Stimulated activated CD8-positive, alpha-beta memory T cell treated with anti-CD3 and anti-CD28 coated beads, Interleukin-12 subunit alpha, Interleukin-12 subunit beta, amount 100 ng/mL, for 1 hour (primary cell): Measurements from ENCODE around the gene SYNGR1.
"Not testable (repeated sequence)": the region's sequence is repeated elsewhere in the genome, so short reads cannot be mapped to it uniquely, and the experiment has no call there.

ENCODE experiments used
- DNase-seq: peaks from one replicate; pipeline ENCODE4 v3.0.0-alpha.2; 2020; ENCODE audit warnings: low read depth

SYNGR1 gene

DNA sequence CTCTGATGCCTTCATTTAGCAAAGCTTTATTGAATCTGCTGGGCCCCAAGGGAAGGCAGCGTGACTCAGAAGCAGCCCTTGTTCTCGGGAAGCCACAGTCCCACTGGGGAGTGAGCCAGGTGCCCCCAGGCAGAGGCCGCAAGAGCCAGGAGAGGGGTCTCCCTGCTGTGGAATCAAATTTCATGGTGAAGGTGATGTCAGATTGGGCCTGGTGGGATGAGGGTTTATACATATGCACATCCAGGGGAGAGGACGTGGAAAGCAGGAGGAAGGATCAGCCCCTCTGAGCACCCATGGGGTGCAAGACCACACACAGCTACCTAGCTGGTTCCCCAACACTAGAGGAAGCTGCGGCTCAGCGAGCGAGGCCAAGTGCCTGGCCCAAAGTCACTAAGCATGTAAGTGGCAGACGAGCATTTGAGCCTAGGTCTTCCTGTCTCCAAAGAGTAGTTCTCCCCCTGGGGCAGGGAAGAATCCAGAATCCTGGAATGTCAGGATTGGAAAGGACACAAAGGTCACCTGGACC is 2.0 kb downstream of the SYNGR1 start:
- DNase-seq, result no peak

DNA sequence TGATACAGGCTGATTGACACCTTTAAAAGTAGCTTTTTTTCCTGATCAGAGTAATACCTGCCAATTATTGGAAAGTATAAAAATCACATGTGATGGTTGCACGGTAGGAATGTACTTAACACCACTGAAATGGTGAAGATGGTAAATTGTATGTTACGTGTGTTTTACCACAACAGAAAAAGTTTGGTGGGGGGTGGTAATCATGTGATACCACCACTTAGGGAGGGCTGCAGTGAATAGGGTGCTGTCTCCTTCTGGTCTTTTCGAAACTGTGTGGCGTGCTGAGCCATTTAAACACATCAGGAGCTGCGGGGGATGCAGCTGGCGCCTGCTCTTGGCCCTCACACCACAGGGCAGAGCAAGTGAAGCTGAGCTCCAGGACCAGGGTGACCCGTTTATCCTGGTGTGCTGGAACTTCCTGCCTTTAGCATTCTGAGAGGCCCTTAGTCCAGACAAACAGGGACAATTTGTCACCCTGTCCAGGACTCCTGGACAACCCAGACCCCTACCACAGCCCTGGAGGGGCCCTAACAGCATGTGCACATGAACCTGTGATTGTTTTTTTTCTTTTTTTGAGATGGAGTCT is 2.6 kb downstream of the SYNGR1 start:
- DNase-seq, result no peak

GRCh38 chr22:39353346-39353745 is 3.6 kb downstream of the SYNGR1 start:
- DNase-seq, result no peak

GRCh38 chr22:39355080-39355479 is 5.3 kb downstream of the SYNGR1 start:
- DNase-seq, result no peak

GRCh38 chr22:39355805-39356204 is 6.0 kb downstream of the SYNGR1 start:
- not testable (repeated sequence) for DNase-seq

- DNase-seq, result no peak
Measured at GRCh38 chr22:39356464-39356863, 6.7 kb downstream of the SYNGR1 start.

DNA sequence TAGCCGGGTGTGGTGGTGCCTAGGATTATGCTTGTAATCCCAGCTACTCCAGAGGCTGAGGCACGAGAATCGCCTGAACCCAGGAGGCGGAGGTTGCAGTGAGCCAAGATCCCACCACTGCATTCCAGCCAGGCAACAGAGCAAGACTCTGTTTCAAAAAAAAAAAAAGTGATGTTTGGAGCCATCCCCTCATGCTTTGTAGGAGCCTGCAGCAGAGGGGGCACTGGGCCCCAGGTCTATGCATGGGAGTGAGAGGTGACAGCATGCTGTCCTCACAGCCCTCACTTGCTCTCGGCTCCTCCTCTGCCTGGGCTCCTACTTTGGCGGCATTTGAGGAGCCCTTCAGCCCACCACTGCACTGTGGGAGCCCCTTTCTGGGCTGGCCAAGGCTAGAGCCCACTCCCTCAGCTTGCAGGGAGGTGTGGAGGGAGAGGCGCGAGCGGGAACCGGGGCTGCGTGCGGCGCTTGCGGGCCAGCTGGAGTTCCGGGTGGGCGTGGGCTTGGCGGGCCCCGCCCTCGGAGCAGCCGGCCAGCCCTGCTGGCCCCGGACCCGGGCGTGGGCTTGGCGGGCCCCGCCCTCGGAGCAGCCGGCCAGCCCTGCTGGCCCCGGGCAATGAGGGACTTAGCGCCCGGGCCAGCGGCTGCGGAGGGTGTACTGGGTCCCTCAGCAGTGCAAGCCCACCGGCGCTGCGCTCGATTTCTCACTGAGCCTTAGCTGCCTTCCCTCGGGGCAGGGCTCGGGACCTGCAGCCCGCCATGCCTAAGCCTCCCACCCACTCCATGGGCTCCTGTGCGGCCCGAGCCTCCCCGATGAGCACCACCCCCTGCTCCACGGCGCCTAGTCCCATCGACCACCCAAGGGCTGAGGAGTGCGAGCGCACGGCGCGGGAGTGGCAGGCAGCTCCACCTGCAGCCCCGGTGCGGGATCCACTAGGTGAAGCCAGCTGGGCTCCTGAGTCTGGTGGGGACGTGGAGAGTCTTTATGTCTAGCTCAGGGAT is 7.6 kb downstream of the SYNGR1 start:
- DNase-seq, result not testable (repeated sequence)

- DNase-seq, result not testable (repeated sequence)
Measured at GRCh38 chr22:39358197-39358596, 8.4 kb downstream of the SYNGR1 start.

- no peak for DNase-seq
Measured at GRCh38 chr22:39359659-39360195, 9.9 kb downstream of the SYNGR1 start.

GRCh38 chr22:39360242-39360641 is 10.5 kb downstream of the SYNGR1 start:
- no peak for DNase-seq

DNA sequence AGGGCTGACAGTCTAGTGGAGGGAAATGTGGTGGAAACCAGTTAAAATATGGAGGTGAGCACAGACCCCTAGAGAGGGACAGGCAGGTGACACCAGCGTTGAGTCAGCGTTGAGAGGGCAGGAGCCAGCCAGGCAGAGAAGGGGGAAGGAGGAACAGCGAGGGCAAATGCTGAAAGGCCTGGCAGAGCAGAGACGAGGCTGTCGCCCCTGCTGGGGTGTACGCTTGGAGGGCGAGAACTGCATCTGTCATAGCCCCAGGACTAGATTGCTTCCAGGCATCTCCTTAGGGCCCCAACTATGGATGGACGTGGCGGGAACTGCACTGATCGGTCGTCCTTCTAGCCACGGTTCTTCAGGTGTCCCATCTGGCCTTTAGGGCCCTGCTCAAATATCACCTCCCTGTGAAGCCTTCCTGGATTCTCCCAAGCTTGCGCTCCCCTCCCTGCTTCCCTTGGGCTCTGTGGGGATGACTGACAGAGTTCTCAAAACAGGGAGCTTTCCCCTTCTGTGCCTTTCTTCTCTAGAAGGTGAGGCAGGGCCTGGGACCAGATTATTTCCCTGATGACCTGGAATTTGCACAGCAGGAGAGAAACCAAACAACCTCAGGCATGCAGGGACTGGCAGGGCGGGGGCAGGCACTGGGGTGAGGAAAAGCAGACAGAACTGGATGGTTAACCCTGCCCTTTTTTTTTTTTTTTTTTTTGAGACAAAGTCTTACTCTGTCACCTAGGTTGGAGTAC is 11.1 kb downstream of the SYNGR1 start:
- no peak for DNase-seq

GRCh38 chr22:39361496-39361895 is 11.7 kb downstream of the SYNGR1 start:
- DNase-seq, result no peak

DNA sequence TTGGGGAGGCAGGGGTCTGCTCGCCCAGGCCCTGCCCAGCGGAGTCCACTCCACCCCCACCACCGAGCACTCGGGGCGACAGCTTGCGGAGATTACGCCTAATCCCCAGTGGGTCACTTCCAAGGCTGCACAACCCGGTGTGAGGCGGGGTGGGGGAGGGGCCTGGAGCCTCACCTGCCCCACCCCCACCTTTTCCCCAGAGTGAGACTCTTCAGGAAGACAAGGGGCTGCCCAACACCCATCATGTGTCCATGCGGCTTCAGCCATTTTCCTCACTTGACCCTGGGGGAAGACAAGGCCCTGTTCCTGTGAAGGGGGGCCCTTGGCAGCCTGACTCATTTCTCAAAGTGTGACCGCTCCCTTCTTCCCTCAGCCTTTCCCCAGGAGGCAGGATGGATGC is 12.5 kb downstream of the SYNGR1 start:
- DNase-seq, result no peak

GRCh38 chr22:39362932-39363331 is 13.1 kb downstream of the SYNGR1 start:
- DNase-seq, result no peak

DNA sequence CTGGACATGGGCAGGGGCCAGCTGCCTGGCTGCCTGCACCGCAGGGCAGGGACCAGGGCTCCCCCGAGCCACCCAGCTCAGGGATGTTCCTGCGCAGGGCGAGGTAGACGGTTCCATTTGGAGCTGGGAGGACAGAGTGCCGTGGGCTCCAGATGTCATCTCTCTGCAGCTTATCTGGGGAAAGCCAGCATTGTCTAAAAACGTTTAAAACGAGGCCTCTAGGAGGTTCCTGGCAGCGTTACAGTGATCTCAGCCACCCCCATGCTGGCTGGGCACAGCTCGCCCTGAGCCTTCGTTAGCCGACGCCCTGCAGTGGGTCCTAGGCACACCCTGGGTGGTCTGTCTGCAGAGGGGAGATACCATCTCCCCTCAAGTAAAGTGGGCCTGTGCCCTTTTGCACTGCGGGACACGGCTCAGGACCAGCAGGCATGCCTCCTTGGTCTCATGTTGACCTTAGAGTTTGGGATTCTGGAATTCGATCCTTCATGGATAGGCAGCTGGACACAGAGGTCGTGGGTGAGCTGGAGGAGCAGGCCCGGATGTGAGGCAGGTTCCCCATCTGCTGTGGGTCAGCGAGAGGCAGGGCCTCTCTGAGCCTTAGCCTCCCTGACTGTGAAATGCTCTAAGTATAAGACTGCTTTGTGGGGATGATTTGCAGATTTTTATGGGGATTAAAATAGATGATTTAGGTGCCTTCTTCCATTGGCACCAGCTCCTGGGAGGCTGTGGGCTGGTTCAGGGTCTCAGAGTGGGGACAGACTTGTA is 14.1 kb downstream of the SYNGR1 start:
- no peak for DNase-seq

GRCh38 chr22:39364714-39365491 is 15.1 kb downstream of the SYNGR1 start:
- DNase-seq, result no peak

DNA sequence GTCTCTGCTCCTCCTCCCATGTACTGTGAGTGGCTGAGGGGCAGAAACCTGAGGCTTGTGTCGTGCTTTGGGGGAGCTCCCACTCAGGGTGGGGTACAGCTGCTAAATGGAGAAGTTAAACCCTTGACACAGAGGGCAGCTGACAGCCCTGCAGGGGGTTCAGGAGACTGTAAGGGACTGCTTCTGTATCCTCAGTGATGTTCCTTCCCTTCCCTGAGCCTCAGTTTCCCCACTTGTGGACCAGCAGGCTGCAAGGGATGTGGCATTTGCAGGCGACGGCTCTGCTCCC is 15.6 kb downstream of the SYNGR1 start:
- DNase-seq, result no peak

- DNase-seq, result no peak
Measured at GRCh38 chr22:39367035-39367434, 17.2 kb downstream of the SYNGR1 start.

GRCh38 chr22:39368461-39368911 is 18.7 kb downstream of the SYNGR1 start:
- no peak for DNase-seq

DNA sequence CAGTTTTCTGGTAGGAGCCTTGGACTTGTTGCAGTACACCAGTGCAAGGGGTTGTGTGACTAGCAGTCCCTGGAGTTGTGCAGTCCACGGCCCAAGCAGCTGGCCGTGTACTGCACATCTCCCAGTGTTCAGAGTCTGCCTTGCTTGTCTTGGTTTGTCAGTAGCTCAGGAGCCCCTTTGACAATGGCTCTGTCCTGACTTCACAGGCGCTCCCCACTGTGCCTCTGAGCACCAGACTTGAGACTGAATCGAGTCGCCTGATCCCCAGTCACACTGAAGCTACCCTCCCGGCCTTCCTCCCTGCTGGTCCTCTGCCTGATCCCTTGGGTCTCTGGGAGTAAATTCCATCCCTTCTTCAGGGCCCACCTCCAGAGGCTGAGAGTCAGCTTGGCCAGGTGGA is 19.4 kb downstream of the SYNGR1 start:
- DNase-seq, result no peak

DNA sequence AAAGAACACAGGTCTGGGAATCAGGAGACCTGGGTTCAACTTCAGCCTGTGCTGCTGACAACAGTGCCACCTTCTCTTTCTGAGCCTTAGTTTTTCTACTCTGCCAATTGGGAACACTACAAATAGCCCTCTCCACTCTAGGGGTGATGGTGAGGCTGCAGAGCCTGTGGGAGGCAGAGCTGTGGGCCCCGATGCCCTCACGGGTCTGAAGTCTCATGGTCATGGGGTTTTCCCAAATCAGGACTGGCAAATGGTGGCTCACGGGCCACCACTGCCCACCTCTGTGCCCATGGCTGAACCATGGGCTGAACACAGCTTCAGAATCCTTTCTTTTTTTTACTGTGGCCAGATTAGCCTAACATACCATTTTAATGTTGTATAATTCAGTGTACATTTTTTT is 19.8 kb downstream of the SYNGR1 start:
- no peak for DNase-seq
